H1 (cell line): ENCODE results near the gene ZSCAN20. TPM values are rescaled to one million over a fixed set of nuclear protein-coding genes. Genes with fewer than 3 reads are reported as not detected.

ENCODE experiments used
- CTCF ChIA-PET: fragments of 300-600 bp; sonication (Branson Sonifier 250); formaldehyde crosslinking; loops from one replicate; lab custom pipeline; 2021; ENCODE audit not compliant: partially characterized antibody; lab: Charles Lee
- POLR2A ChIA-PET: fragments of 300-600 bp; sonication (Branson Sonifier 250); formaldehyde crosslinking; loops from one replicate; lab custom pipeline; 2021; ENCODE audit warnings: inconsistent platforms; ENCODE audit not compliant: partially characterized antibody; lab: Charles Lee
- DNase-seq, 2 experiments: peaks; one replicate each; pipeline versions ENCODE4 v3.0.0 to v3.0.0-alpha.2; 2010 to 2022; ENCODE audit warnings: low spot score in 2 of 2, low read depth in 1 of 2, mixed read lengths in 1 of 2
- FAIRE-seq: peaks from 2 replicates; lab custom pipeline; 2011; peaks lifted over from hg19 to GRCh38; lab: Jason Lieb, UNC
- H2AFZ ChIP-seq: 2 replicates; pipeline ENCODE4 v1.8.1; 2012; ENCODE audit warnings: low read length, inconsistent platforms
- H2AK5ac ChIP-seq: 2 replicates; pipeline ENCODE4 v1.6.1; 2013; ENCODE audit warnings: low read depth, low read length
- H2BK120ac ChIP-seq: replicated peaks from 2 replicates; pipeline ENCODE3; 2013; ENCODE audit warnings: low read depth, low read length, inconsistent platforms
- H2BK12ac ChIP-seq: 2 replicates; pipeline ENCODE4 v1.6.1; 2013; ENCODE audit warnings: low read depth, low read length
- H2BK15ac ChIP-seq: 2 replicates; pipeline ENCODE4 v1.6.1; 2013; ENCODE audit warnings: low read length
- H2BK20ac ChIP-seq: 2 replicates; pipeline ENCODE4 v1.6.1; 2013; ENCODE audit warnings: low read length
- H2BK5ac ChIP-seq: 2 replicates; pipeline ENCODE4 v1.6.1; 2013; ENCODE audit warnings: low read depth, low read length
- H3K14ac ChIP-seq: 2 replicates; pipeline ENCODE4 v1.6.1; 2013; ENCODE audit warnings: inconsistent platforms; ENCODE audit not compliant: insufficient read length
- H3K18ac ChIP-seq: 2 replicates; pipeline ENCODE4 v1.6.1; 2013; ENCODE audit warnings: low read length; ENCODE audit errors: extremely low read depth
- H3K23ac ChIP-seq: 2 replicates; pipeline ENCODE4 v1.6.1; 2013; ENCODE audit warnings: inconsistent platforms; ENCODE audit not compliant: insufficient read length
- H3K23me2 ChIP-seq: 2 replicates; pipeline ENCODE4 v1.6.1; 2013; ENCODE audit warnings: low read depth, low read length
- H3K27ac ChIP-seq: 2 replicates; pipeline ENCODE4 v1.6.1; 2011; ENCODE audit warnings: low read depth, low read length, inconsistent platforms
- H3K27me3 ChIP-seq, 4 experiments: replicated peaks in 1 of 4; 1 replicate in 1 of 4; 2 replicates in 3 of 4; pipeline versions ENCODE4 v1.6.1 to v1.8.1; 2011 to 2013; ENCODE audit warnings: low read length in 3 of 4, mild to moderate bottlenecking in 3 of 4, inconsistent platforms in 2 of 4, mixed read lengths in 2 of 4, moderate library complexity in 1 of 4; ENCODE audit not compliant: control insufficient read depth in 3 of 4, insufficient read depth in 3 of 4; ENCODE audit errors: extremely low read depth in 1 of 4
- H3K36me3 ChIP-seq, 4 experiments: 2 replicates each; pipeline versions ENCODE4 v1.6.1 to v1.8.1; 2011 to 2013; ENCODE audit warnings: mild to moderate bottlenecking in 4 of 4, low read length in 3 of 4, moderate library complexity in 2 of 4, control low read depth in 1 of 4, inconsistent platforms in 1 of 4; ENCODE audit not compliant: insufficient read depth in 4 of 4, control insufficient read depth in 2 of 4
- H3K4ac ChIP-seq: replicated peaks from 2 replicates; pipeline ENCODE3; 2013; ENCODE audit warnings: low read length, low read depth, mixed read lengths, inconsistent platforms; ENCODE audit not compliant: insufficient read length
- H3K4me1 ChIP-seq, 4 experiments: replicated peaks in 1 of 4; 1 replicate in 1 of 4; 2 replicates in 3 of 4; pipeline versions ENCODE4 v1.6.1 to v1.8.1; 2011 to 2013; ENCODE audit warnings: low read length in 3 of 4, inconsistent platforms in 2 of 4, mixed read lengths in 1 of 4; ENCODE audit not compliant: insufficient read depth in 4 of 4, control insufficient read depth in 3 of 4
- H3K4me2 ChIP-seq, 2 experiments: 2 replicates each; pipeline versions ENCODE4 v1.6.1 to v1.8.1; 2011 to 2013; ENCODE audit warnings: low read depth in 2 of 2, low read length in 2 of 2, control low read depth in 1 of 2, inconsistent platforms in 1 of 2, mild to moderate bottlenecking in 1 of 2; ENCODE audit not compliant: insufficient read depth in 1 of 2
- H3K4me3 ChIP-seq, 4 experiments: fragments of 200-600, 300-600 bp in 1 of 4; sonication (generic), shearing (Covaris generic), sonication (Bioruptor Twin) in 1 of 4; 2 replicates each; pipeline versions ENCODE4 v1.5.1 to v1.8.1; 2011 to 2016; ENCODE audit warnings: low read length in 4 of 4, low read depth in 3 of 4, control low read depth in 2 of 4, inconsistent platforms in 2 of 4, mild to moderate bottlenecking in 2 of 4, mixed read lengths in 1 of 4, moderate library complexity in 1 of 4; ENCODE audit not compliant: insufficient read depth in 2 of 4; ENCODE audit errors: extremely low read depth in 1 of 4
- H3K56ac ChIP-seq: replicated peaks from 2 replicates; pipeline ENCODE3; 2013; ENCODE audit warnings: low read depth, mild to moderate bottlenecking, mixed read lengths, low read length, inconsistent platforms; ENCODE audit not compliant: insufficient read length
- H3K79me1 ChIP-seq: 2 replicates; pipeline ENCODE4 v1.6.1; 2013; ENCODE audit warnings: low read depth, low read length, control low read depth
- H3K79me2 ChIP-seq, 2 experiments: 2 replicates each; pipeline versions ENCODE4 v1.6.1 to v1.8.1; 2012 to 2013; ENCODE audit warnings: low read length in 2 of 2, mild to moderate bottlenecking in 2 of 2, inconsistent platforms in 1 of 2; ENCODE audit not compliant: insufficient read depth in 2 of 2, control insufficient read depth in 1 of 2
- H3K9ac ChIP-seq, 4 experiments: replicated peaks in 1 of 4; 1 replicate in 1 of 4; 2 replicates in 3 of 4; pipeline versions ENCODE4 v1.6.1 to v1.8.1; 2011 to 2013; ENCODE audit warnings: low read depth in 3 of 4, low read length in 3 of 4, control low read depth in 2 of 4, mild to moderate bottlenecking in 2 of 4, moderate library complexity in 2 of 4, inconsistent platforms in 1 of 4; ENCODE audit errors: extremely low read depth in 1 of 4
- H3K9me3 ChIP-seq, 2 experiments: 2 replicates each; pipeline versions ENCODE4 v1.6.1 to v1.8.1; 2012 to 2013; ENCODE audit warnings: mild to moderate bottlenecking in 2 of 2, moderate library complexity in 2 of 2, control low read depth in 1 of 2, inconsistent platforms in 1 of 2, low read depth in 1 of 2, low read length in 1 of 2, mixed read lengths in 1 of 2; ENCODE audit not compliant: insufficient read depth in 2 of 2
- H4K20me1 ChIP-seq, 2 experiments: replicated peaks in 1 of 2; 2 replicates each; pipeline versions ENCODE3 to v1.8.1; 2011 to 2013; ENCODE audit warnings: inconsistent platforms in 2 of 2, low read length in 2 of 2, mild to moderate bottlenecking in 1 of 2; ENCODE audit not compliant: insufficient read depth in 2 of 2, control insufficient read depth in 1 of 2
- H4K5ac ChIP-seq: 2 replicates; pipeline ENCODE4 v1.6.1; 2013; ENCODE audit warnings: low read length, low read depth, mixed read lengths, inconsistent platforms; ENCODE audit not compliant: insufficient read length
- H4K8ac ChIP-seq: 2 replicates; pipeline ENCODE4 v1.8.0; 2013; ENCODE audit warnings: mild to moderate bottlenecking, moderate library complexity, low read length, inconsistent platforms; ENCODE audit not compliant: insufficient read depth; ENCODE audit errors: extremely low read depth
- H4K91ac ChIP-seq: replicated peaks from 2 replicates; pipeline ENCODE3; 2013; ENCODE audit warnings: low read length, mixed read lengths, inconsistent platforms; ENCODE audit not compliant: insufficient read length
- ATF2 ChIP-seq: IDR thresholded peaks from 2 replicates; pipeline ENCODE4 v1.6.1; 2012; ENCODE audit warnings: low read length, inconsistent platforms
- BACH1 ChIP-seq: IDR thresholded peaks from 2 replicates; pipeline ENCODE4 v1.6.1; 2012; ENCODE audit warnings: low read length, improper control_type of control experiment
- CBX5 ChIP-seq: fragments of 300-800, 300-1000 bp; sonication (generic); IDR thresholded peaks from 2 replicates; pipeline ENCODE4 v1.7.1; 2016; ENCODE audit warnings: antibody characterized with exemption, low read length, low read depth
- CHD1 ChIP-seq: IDR thresholded peaks from 2 replicates; pipeline ENCODE4 v1.6.1; 2012; ENCODE audit warnings: low read depth, low read length, improper control_type of control experiment
- CREB1 ChIP-seq: IDR thresholded peaks from 2 replicates; pipeline ENCODE4 v1.6.1; 2012; ENCODE audit warnings: inconsistent platforms
- EP300 ChIP-seq, 2 experiments: IDR thresholded peaks; 1 replicate in 1 of 2; 2 replicates in 1 of 2; pipeline ENCODE4 v1.6.1; 2011 to 2012; ENCODE audit warnings: low read depth in 2 of 2, low read length in 2 of 2, mild to moderate bottlenecking in 2 of 2, borderline replicate concordance in 1 of 2, inconsistent platforms in 1 of 2, moderate library complexity in 1 of 2
- GABPA ChIP-seq: IDR thresholded peaks from 2 replicates; pipeline ENCODE4 v1.6.1; 2011; ENCODE audit warnings: mild to moderate bottlenecking, low read length, moderate library complexity, borderline replicate concordance; ENCODE audit not compliant: insufficient read depth
- POLR2A ChIP-seq, 2 experiments: IDR thresholded peaks; 1 replicate in 1 of 2; 2 replicates in 1 of 2; pipeline ENCODE4 v1.6.1; 2011; ENCODE audit warnings: low read depth in 2 of 2, low read length in 2 of 2, mild to moderate bottlenecking in 2 of 2; ENCODE audit errors: control extremely low read depth in 1 of 2
- RAD21 ChIP-seq, 2 experiments: IDR thresholded peaks in 1 of 2; conservative IDR thresholded peaks in 1 of 2; 2 replicates each; pipeline ENCODE4 v1.6.1; 2011; ENCODE audit warnings: low read depth in 2 of 2, low read length in 2 of 2, improper control_type of control experiment in 1 of 2, inconsistent platforms in 1 of 2, mild to moderate bottlenecking in 1 of 2, moderate library complexity in 1 of 2
- RFX5 ChIP-seq: IDR thresholded peaks from 2 replicates; pipeline ENCODE4 v1.6.1; 2011; ENCODE audit warnings: low read depth, low read length, improper control_type of control experiment, borderline replicate concordance
- SP1 ChIP-seq: IDR thresholded peaks from 2 replicates; pipeline ENCODE4 v1.6.1; 2011; ENCODE audit warnings: low read depth, low read length
- TCF12 ChIP-seq: IDR thresholded peaks from 2 replicates; pipeline ENCODE4 v1.6.1; 2011; ENCODE audit warnings: low read depth, mild to moderate bottlenecking, low read length
- TEAD4 ChIP-seq: IDR thresholded peaks from 2 replicates; pipeline ENCODE4 v1.6.1; 2012; ENCODE audit warnings: low read depth, low read length, inconsistent platforms, mixed read lengths
- YY1 ChIP-seq: IDR thresholded peaks from 2 replicates; pipeline ENCODE4 v1.6.1; 2011; ENCODE audit warnings: low read depth, mild to moderate bottlenecking, low read length
- WGBS, 2 experiments: shearing (Covaris generic) in 1 of 2; methylation state at CpG; one replicate each; pipeline versions ENCODE4 v1.1.6 to v1.1.7; 2013 to 2015; ENCODE audit warnings: low lambda C conversion rate in 2 of 2, mixed read lengths in 2 of 2, inconsistent platforms in 1 of 2, low coverage in 1 of 2, missing lambda C conversion rate in 1 of 2; ENCODE audit not compliant: insufficient replicate concordance in 2 of 2, insufficient coverage in 1 of 2, insufficient read length in 1 of 2; ENCODE audit errors: extremely low coverage in 1 of 2, missing lambda C conversion rate in 1 of 2; 5-methylcytosine and 5-hydroxymethylcytosine counted together
- polyA plus RNA-seq, 7 experiments: library from polyadenylated mRNA; depleted of rRNA in 3 of 7; stranded (reverse) in 5 of 7; unstranded in 2 of 7; fragments of >200 nt in 5 of 7; fragments of 200-250 nt in 2 of 7; gene quantifications; 1 replicate in 5 of 7; 2 replicates in 1 of 7; 4 replicates in 1 of 7; pipeline versions ENCODE4 v1.2.1 to v1.2.3, GENCODE V29; 2011 to 2013; ENCODE audit warnings: missing spikeins in 2 of 7, mixed read lengths in 2 of 7
- total RNA-seq: library from RNA; stranded (reverse); fragmentation: NEBNext Ultra II Directional; extraction: Animal tissue kit (Norgen Biotek cat#: 25700); gene quantifications from 2 replicates; pipeline ENCODE4 v1.2.1, GENCODE V29; 2021

The ZSCAN20 gene
- total and polyA plus RNA-seq, 2 of the 8 experiments (the other 6 are each of a cell fraction or from before 2014, with no cell fraction given): 0.70 to 3.4 TPM

GRCh38 chr1:33501309-33501708, 28.9 kb downstream of the ZSCAN20 start:
- Histone ChIP-seq H3K27ac (no peak overlapping the region), H4K5ac (no peak overlapping the region), H3K23ac (no peak overlapping the region), H3K79me2 (no peaks in the 10 kb centered on the region), H2BK12ac (no peak overlapping the region), H2AK5ac (no peak overlapping the region), H2BK15ac (no peak overlapping the region), H2AFZ (no peak overlapping the region), H3K79me1 (no peaks in the 10 kb centered on the region), H4K8ac (no peak overlapping the region), H3K4me1 (0 out of 7 replicates have a peak, but pooled peaks cover 0 to 1% (median 0%) of the 10 kb centered on the region in 4 experiments), H4K20me1 (peaks cover 0 to 2% of the 10 kb centered on the region in 2 experiments), H3K18ac (no peak overlapping the region), H3K4ac (no peak overlapping the region), H3K14ac (no peak overlapping the region), H4K91ac (no peak overlapping the region), H3K23me2 (no peaks in the 10 kb centered on the region), H3K56ac (no peak overlapping the region), H3K4me3 (no peak overlapping the region), H3K9me3 (peaks cover 12 to 16% of the 10 kb centered on the region in 2 experiments), H2BK5ac (no peak overlapping the region), H3K9ac (no peak overlapping the region), H2BK120ac (no peak overlapping the region), H3K4me2 (no peak overlapping the region), H3K36me3 (no peaks in the 10 kb centered on the region; a peak in 1 of 8 replicates), H2BK20ac (no peak overlapping the region), H3K27me3 (no peaks in the 10 kb centered on the region)
- DNase-seq: no peak
- ChIA-PET POLR2A (no interaction called here), CTCF (interaction anchor here (1.0 to 2.5 kb wide), 9 partner anchors 9 to 207 kb away, joined by 3 to 9 read pairs (median 3); no protein-coding TSS in a partner anchor)
- FAIRE-seq: no peak
- 89% methylated on average over 2 of the region's 2 CpGs; no CpG with 5 or more reads in 1 of the 2 experiments for WGBS, 2 experiments
- TF ChIP-seq YY1 (no peak), GABPA (no peak), CBX5 (no peak), TEAD4 (no peak), BACH1 (no peak), ATF2 (no peak), RFX5 (no peak), TCF12 (no peak), RAD21 (IDR thresholded peaks at IDR 0.05 in 1 of 2, conservative IDR thresholded peaks at IDR 0.05 in 1 of 2; ENCODE audit: low read depth in 2 of 2, low read length in 2 of 2) (no peak), CREB1 (no peak), SP1 (no peak), CHD1 (no peak), EP300 (IDR thresholded peaks at IDR 0.05; ENCODE audit: borderline replicate concordance in 1 of 2, low read depth in 2 of 2, low read length in 2 of 2) (no peak), POLR2A (IDR thresholded peaks at IDR 0.05; ENCODE audit: control extremely low read depth in 1 of 2, low read depth in 2 of 2, low read length in 2 of 2) (no peak)
